Suprapubic skin (tissue), 4 donors: ENCODE data around the gene NACA2. TPM values are rescaled to one million over a fixed set of nuclear protein-coding genes. Genes with fewer than 3 reads are reported as not detected.
"Not testable (repeated sequence)": the region's sequence is repeated elsewhere in the genome, so short reads cannot be mapped to it uniquely, and the experiment has no call there.

ENCODE experiments used
- DNase-seq, 2 donors: peaks; one replicate each; pipeline ENCODE4 v3.0.0-alpha.2; 2019; ENCODE audit warnings: low spot score in 2 of 2
- H3K27ac ChIP-seq: fragments of 200-600 bp; sonication (generic); one replicate; pipeline ENCODE4 v1.5.1; 2019
- H3K27me3 ChIP-seq: fragments of 200-600 bp; sonication (generic); one replicate; pipeline ENCODE4 v1.5.1; 2019
- H3K36me3 ChIP-seq: fragments of 200-600 bp; sonication (generic); one replicate; pipeline ENCODE4 v1.5.1; 2019
- H3K4me1 ChIP-seq: fragments of 200-600 bp; sonication (generic); one replicate; pipeline ENCODE4 v1.5.1; 2019
- H3K4me3 ChIP-seq: fragments of 200-600 bp; sonication (generic); one replicate; pipeline ENCODE4 v1.5.1; 2019; ENCODE audit warnings: mild to moderate bottlenecking
- H3K9me3 ChIP-seq: fragments of 200-600 bp; sonication (generic); one replicate; pipeline ENCODE4 v1.5.1; 2019
- CTCF ChIP-seq, 2 donors: fragments of 200-600 bp in 1 of 2; fragments of 450-650 bp in 1 of 2; sonication (generic) in 1 of 2; IDR thresholded peaks; one replicate each; pipeline ENCODE4 v1.5.1; 2016 to 2019; ENCODE audit warnings: antibody characterized with exemption in 2 of 2, mild to moderate bottlenecking in 1 of 2, moderate library complexity in 1 of 2
- EP300 ChIP-seq: sonication (generic); formaldehyde crosslinking; IDR thresholded peaks from one replicate; pipeline ENCODE4 v1.6.1; 2017; ENCODE audit warnings: antibody characterized with exemption
- POLR2A ChIP-seq, 2 donors: fragments of 450-650 bp; IDR thresholded peaks; one replicate each; pipeline ENCODE4 v1.6.1; 2017; ENCODE audit warnings: antibody characterized with exemption in 2 of 2, mild to moderate bottlenecking in 2 of 2, moderate library complexity in 2 of 2
- POLR2AphosphoS5 ChIP-seq, 3 donors: sonication (generic); formaldehyde crosslinking; IDR thresholded peaks; one replicate each; pipeline ENCODE4 v1.6.1; 2017; ENCODE audit warnings: antibody characterized with exemption in 3 of 3
- WGBS: methylation state at CpG from one replicate; pipeline ENCODE4 v1.1.5; 2018; 5-methylcytosine and 5-hydroxymethylcytosine counted together
- total RNA-seq, 4 donors: library from RNA; depleted of rRNA; stranded (reverse); fragments of >200 nt; gene quantifications; one replicate each; pipeline ENCODE4 v1.1.0, GENCODE V29; 2016

The NACA2 gene
- total RNA-seq, 4 donors from 2014 or later, result not detected

GRCh38 chr17:61561354-61561753 is 29.7 kb downstream of the NACA2 start:
- Histone ChIP-seq H3K27ac (no peak overlapping the region), H3K27me3 (peaks cover 18% of the 10 kb centered on the region), H3K36me3 (no peaks in the 10 kb centered on the region), H3K4me3 (no peak overlapping the region), H3K4me1 (no peaks in the 10 kb centered on the region), H3K9me3 (no peaks in the 10 kb centered on the region)
- WGBS, result 52% methylated on average over 2 of the region's 2 CpGs
- no peak for DNase-seq
- TF ChIP-seq POLR2AphosphoS5 (IDR thresholded peaks at IDR 0.05) (no peak), POLR2A (IDR thresholded peaks at IDR 0.05) (no peak)

DNA sequence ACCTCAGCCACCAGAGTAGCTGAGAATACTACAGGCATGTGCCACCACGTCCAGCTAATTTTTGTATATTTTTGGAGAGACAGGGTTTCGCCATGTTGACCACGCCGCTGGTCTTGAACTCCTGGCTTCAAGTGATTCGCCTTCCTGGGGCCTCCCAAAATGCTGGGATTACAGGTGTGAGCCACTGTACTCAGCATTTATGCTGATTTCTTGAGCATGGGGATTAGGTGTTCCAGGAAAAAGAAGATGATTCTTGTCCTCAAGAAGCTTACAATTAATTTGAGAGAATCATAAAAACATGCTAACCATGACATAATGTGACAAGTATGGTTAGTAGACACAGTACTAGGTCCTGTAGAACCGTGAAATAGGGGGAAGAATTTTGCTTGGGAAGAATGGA is 30.9 kb downstream of the NACA2 start:
- no peak overlapping the region for H3K27ac ChIP-seq
- peaks cover 18% of the 10 kb centered on the region for H3K27me3 ChIP-seq
- H3K4me3 ChIP-seq, result no peak overlapping the region
- 93% methylated on average over 6 of the region's 6 CpGs for WGBS
- no peaks in the 10 kb centered on the region for H3K4me1 ChIP-seq
- TF ChIP-seq POLR2A (IDR thresholded peaks at IDR 0.05) (no peak), EP300 (no peak), POLR2AphosphoS5 (IDR thresholded peaks at IDR 0.05) (no peak), CTCF (IDR thresholded peaks at IDR 0.05) (no peak)
- DNase-seq, result no peak
- no peaks in the 10 kb centered on the region for H3K36me3 ChIP-seq
- no peaks in the 10 kb centered on the region for H3K9me3 ChIP-seq

DNA sequence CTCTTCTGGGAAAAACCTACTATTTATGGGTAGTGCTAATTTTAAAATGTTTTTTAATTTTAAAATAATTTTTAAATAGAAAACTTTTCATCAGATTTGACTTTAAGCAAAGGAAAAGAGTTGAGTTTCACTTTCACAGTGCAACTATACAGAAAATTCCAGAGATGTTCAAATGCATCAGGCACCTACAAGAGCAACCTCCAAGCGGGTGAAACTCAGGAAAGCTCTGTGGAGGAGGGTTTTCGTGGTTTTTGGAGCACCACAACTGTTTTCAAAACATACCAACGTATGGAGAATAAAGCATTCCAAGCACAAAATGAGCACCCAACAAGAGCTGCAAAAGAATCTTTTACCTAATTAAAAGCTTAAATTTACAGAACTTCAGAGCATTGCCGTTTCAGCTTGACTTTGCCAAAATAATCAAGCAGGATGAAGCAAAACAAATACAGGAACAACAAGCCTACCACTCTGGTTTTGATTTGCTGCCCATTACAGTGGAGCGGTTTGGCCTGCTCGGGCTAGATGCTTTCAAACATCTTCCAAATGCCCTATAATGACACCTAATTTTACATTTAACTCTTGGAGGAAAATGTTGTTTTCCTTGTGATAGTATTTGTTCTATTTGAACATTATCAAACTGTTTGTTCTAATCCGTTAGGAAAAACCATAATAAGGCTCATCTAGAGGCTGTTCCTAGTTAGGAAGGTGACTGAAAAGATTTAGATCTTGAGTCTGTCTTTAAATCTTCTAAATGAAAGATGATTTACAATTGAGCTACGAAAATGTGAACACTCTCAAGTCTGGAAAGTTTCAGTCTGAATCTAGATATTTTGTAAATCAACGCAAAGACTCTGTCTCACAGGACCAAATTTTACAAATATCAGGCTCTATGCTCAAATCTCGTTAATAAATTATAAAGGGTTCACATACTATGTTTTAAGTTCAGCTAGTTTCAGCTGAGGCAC is 34.5 kb downstream of the NACA2 start:
- no peaks in the 10 kb centered on the region for H3K4me1 ChIP-seq
- H3K27me3 ChIP-seq, result peaks cover 20% of the 10 kb centered on the region
- no peak overlapping the region for H3K4me3 ChIP-seq
- TF ChIP-seq EP300 (no peak), CTCF (IDR thresholded peaks at IDR 0.05) (no peak), POLR2AphosphoS5 (IDR thresholded peaks at IDR 0.05) (no peak), POLR2A (IDR thresholded peaks at IDR 0.05) (no peak)
- H3K36me3 ChIP-seq, result no peaks in the 10 kb centered on the region
- no peak for DNase-seq
- 61% methylated on average over 10 of the region's 10 CpGs for WGBS
- H3K27ac ChIP-seq, result no peak overlapping the region
- no peaks in the 10 kb centered on the region for H3K9me3 ChIP-seq

DNA sequence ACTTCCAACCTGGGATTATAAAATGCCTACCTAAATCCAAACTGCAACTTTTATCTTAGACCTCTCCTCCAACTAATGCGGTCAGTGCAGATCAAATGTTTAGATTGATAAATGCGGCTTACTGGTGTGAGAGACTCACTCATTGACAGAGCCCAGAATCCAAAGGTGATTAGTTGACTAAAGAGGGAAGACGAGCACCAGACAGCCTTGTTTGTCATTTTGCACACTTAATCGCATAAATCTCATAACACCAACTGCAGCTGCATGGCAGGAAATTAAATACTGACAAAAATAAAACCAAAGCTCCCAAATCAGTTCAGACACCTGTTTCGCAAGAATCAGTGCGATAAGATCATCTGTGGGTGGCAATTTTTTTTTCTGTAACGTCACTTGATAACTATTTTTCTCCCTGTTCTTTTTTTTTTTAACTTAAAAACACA is 35.9 kb downstream of the NACA2 start:
- no peak for TF ChIP-seq CTCF (IDR thresholded peaks at IDR 0.05)
- no peak for TF ChIP-seq POLR2AphosphoS5 (IDR thresholded peaks at IDR 0.05)
- no peak for TF ChIP-seq EP300
- no peak for TF ChIP-seq POLR2A (IDR thresholded peaks at IDR 0.05)
- no peak overlapping the region for H3K4me3 ChIP-seq
- H3K36me3 ChIP-seq, result no peaks in the 10 kb centered on the region
- H3K27ac ChIP-seq, result no peak overlapping the region
- peaks cover 18% of the 10 kb centered on the region for H3K27me3 ChIP-seq
- H3K4me1 ChIP-seq, result no peaks in the 10 kb centered on the region
- no peak for DNase-seq
- 42% methylated on average over 7 of the region's 7 CpGs for whole genome bisulfite sequencing
- H3K9me3 ChIP-seq, result no peaks in the 10 kb centered on the region

GRCh38 chr17:61554209-61554608 is 36.8 kb downstream of the NACA2 start:
- H3K36me3 ChIP-seq, result no peaks in the 10 kb centered on the region
- no peak overlapping the region for H3K4me3 ChIP-seq
- H3K9me3 ChIP-seq, result no peaks in the 10 kb centered on the region
- H3K4me1 ChIP-seq, result no peaks in the 10 kb centered on the region
- TF ChIP-seq EP300 (no peak), POLR2A (IDR thresholded peaks at IDR 0.05) (no peak), POLR2AphosphoS5 (IDR thresholded peaks at IDR 0.05) (no peak), CTCF (IDR thresholded peaks at IDR 0.05) (no peak)
- no peak for DNase-seq
- 80% methylated on average over 3 of the region's 3 CpGs for WGBS
- H3K27ac ChIP-seq, result no peak overlapping the region
- H3K27me3 ChIP-seq, result peaks cover 18% of the 10 kb centered on the region

GRCh38 chr17:61552560-61552959 is 38.5 kb downstream of the NACA2 start:
- not testable (repeated sequence) for H3K27ac ChIP-seq, H3K4me1 ChIP-seq, H3K36me3 ChIP-seq, H3K9me3 ChIP-seq, H3K4me3 ChIP-seq, DNase-seq
- peaks cover 26% of the 10 kb centered on the region for H3K27me3 ChIP-seq
- WGBS, result 92% methylated on average over 11 of the region's 11 CpGs
